NOMO-1 treated with dmso at 0.1 percent for 144 hours (cell line): ENCODE data around the gene CITED4.

Experiments
- DNase-seq: peaks from one replicate; lab custom pipeline; 2025; ENCODE audit not compliant: unreplicated experiment; lab: John Stamatoyannopoulos, UW

The CITED4 gene

DNA sequence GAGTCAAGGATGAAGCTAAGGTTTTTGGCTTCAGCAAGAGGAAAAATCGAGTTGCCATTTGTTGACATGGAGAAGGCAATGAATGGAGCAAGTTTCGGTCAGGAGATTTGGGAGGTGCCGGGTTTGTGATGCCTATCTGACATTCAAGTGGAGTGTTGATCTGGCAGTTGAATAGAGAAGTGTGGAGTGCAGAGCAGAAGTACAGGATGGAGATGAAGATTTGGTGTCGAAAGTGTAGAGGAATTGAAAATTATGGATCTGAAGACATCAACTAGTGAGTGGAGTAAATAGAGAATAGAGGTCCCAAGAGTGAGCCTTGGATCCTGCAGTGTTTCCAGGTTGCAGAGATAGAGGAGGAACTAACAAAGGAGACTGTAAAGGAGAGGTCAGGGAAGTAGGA is 25.9 kb downstream of the CITED4 start:
- DNase-seq = no peak

DNA sequence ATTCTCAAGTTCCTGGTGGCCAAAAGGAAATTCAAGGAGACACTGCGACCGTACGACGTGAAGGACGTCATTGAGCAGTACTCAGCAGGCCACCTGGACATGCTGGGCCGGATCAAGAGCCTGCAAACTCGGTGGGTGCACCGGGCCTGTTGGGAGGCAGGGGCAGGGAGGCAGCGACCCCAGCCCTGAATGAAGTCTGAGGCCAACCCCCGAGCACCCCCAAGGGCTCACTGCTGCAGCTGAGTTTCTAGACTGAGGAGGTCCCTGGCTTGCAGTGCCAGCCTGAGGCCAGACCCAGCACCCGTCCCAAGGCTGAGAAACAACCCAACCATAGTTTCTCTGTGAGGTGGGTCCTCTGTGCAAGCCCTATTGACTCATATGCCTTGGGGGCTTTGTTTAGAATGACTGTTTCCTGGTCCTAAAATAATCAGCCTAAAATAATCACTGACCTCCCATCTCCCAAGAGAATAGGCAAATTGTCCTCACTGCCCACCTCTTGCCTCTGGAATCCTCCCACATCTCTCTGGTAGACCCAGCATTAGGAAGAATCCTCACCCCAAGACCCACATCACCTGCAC is 27.1 kb downstream of the CITED4 start:
- no peak for DNase-seq

DNA sequence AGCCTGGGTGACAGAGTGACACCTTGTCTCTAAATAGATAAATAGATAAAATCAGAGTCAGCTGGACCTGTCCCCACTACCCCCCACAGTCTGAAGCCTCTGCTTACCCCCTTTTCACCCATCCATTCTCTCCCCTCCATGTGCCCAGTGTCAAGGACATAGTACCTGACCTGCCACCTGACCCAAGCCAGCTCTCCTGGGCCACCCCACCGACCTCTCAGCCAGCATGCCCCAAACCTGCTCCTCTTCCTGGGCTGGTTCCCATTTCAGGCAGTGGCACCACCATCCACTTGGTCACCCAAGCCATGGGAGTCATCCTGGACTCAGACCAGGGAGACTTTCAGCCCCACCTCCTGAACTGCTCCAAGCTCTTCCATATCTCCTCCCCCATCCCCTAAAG is 28.2 kb downstream of the CITED4 start:
- DNase-seq = no peak

DNA sequence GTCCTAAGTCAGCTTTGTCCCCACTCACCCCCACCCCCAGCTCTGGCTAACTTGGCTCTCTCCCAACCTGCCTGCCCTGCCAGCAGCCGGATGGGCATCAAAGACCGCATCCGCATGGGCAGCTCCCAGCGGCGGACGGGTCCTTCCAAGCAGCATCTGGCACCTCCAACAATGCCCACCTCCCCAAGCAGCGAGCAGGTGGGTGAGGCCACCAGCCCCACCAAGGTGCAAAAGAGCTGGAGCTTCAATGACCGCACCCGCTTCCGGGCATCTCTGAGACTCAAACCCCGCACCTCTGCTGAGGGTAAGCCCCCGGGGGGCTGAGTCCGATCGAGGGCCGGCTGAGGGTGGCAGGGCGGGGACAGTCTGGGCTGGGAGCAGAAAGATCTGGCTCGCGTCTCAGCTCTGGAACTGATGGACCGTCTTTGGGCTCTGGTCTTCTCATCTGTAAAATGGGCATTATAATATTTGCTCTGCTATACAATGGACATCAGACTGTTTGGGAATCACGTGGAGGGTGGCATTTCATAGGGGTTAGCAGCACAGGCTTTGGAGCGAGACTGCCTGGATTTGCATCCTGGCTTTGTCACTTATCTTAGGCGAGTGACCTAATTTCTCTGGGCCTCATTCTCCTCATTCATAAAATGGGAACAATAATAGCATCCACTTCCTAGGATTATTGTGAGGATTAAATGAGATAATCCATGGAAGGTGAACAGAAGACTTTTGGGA is 31.0 kb downstream of the CITED4 start:
- DNase-seq = no peak

DNA sequence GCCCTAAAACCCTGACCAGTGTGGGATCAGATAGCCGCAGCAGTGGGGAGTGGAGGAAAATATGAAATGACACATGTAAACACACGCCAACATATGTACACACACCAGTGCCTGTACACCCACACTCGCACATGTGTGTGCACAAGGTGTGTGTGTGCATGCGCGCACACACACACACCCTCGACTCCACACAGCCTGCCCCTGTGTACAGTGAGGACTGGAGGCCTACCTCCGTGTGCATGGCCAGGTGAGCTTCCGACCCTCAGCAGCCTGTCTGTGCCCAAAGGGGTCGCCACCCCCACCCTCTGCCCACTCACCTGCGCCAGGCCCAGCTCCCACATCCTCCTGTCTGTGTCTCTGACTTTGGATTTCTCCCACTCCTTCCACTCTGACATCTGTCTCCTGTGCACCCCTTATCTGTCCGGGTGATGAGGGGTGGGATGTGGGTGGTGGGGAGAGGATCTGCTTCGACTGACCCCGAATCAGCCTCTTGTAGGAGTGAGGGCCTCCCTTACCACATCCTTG is 31.7 kb downstream of the CITED4 start:
- DNase-seq = no peak

DNA sequence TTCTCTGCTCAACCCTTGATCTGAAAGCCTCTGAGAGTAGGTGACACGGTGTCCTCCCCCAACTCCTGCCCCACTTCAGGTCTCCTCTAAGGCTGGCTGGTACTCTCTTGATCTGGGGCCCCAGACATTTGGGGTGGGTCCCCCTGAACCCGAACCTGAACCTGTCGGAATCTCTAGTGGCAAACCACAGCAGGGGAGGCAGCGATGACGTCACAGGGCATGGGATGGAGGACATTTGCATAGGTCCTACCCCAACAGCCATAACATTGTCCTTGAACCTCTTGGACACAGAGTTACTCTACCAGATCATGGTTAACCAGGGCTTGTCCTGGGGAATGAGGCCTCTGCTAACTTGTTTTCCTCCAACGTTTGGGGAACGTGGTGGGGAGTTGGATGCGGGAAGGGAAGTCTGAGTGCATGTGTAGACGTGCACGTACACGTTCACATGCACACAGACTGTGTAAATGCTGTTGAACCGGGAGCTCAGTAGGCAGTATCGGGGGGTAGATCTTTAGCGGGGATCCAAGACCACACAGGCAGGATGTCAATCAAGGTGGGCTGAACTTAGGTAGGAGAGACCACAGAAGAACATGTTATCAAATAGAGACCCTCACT is 32.4 kb downstream of the CITED4 start:
- DNase-seq = no peak

DNA sequence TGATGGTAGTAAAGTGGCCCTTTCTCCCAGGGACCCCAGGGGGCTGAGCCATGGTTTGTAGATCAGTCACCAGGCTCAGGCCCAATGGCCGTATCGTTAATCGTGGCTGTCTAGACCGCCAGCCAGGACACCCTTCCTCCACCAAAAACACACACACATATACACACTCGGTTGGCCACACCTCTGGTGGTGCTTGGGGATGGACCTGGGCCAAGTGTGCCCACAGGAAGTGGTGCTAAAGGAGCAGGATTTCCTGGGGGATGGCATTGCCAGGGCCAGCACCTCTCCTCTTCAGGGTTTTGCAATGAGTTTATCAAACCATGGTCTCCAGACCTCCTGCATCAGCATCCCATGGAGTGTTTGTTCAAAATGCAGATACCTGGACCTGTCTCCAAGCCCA is 36.2 kb downstream of the CITED4 start:
- DNase-seq = no peak

DNA sequence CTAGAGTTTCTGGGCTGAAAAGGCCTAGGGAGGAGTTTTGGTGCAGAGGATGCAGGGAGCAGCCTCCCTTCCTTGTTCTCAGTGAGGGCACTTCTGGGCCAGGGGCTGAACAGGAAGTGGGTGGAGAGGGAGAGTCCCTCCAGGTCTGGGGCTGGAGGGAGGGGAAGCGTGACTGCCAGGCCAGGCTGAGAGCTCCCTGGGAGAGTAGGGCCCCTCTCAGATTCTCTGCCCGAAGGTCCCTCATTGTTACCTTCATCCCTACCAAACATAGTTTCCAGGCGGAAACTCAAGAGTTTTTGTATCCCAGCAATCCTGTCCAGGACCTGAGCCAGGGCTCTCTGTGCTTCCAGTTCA is 36.8 kb downstream of the CITED4 start:
- no peak for DNase-seq

DNA sequence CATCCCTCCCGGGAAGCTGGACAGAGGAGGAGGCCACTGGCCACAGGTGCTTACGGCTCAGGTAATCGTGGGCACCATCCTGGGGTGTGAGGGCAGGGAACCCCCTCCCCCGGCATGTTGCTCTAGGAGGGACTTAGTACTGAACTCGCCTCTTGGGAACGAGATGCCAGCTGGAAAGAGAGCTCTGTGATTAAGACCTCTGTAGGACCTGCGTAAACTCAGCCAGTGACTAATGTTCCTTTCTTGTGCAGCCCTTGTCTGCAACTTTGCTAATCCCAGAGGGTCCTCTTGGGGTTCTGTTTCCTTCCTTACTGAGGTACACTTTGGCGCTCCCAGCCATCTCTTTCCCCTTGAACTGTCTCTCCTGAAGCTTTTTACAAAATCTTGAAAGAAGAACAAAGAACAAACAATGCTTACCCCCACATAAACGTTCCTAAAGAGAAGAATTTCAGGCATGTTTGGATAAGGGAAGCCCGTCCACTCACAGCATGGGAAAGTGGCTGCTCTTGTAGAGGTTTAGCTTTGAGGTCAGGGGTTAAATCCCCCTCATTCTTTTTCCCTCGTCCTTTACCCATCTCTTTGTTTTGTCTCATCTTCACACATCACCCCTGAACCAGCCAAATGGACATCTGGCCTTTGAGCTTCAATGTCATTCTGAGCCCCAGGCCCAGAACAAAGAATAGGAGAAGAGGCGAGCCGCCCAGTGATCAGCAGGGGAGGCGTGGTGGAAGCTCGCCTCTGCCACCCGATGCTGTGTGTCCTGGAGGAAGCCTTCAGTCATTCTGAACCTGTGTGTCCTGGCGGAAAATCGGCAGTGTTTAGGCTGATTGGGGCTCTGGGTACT is 37.4 kb downstream of the CITED4 start:
- DNase-seq = no peak

DNA sequence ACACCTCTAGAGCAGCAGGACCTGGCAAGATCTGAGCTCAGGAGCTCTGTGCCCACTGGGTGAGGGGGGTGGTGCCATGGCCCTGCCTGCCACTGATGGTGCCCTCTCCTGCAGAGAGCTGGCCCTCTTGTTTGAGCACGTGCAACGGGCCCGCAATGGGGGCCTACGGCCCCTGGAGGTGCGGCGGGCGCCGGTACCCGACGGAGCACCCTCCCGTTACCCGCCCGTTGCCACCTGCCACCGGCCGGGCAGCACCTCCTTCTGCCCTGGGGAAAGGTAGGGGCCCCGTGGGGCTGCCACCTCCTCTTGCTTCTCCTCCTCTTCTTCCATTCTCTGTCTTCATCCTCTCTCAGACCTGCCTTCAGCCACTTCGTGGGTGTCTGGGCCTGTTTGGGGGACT is 38.2 kb downstream of the CITED4 start:
- no peak for DNase-seq

DNA sequence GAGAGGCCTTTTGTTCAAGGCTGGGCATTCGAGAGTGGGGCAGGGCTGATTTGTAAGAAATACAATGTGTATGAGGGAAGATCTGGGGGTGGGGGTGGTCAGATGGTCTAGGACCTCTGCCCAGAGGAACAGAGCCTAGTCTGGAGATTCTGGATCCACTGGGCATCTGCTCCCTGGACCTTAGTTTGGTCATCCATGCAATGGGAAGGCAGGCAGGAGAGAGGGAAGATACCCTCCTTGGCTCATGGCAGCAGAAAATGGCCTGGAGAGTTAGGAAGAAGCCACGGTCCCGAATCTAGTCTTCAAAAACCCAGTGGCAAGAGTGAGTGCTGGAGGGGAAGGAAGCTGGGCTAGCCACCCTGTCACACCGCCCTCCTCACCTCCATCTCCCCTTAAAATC is 38.8 kb downstream of the CITED4 start:
- DNase-seq = no peak

DNA sequence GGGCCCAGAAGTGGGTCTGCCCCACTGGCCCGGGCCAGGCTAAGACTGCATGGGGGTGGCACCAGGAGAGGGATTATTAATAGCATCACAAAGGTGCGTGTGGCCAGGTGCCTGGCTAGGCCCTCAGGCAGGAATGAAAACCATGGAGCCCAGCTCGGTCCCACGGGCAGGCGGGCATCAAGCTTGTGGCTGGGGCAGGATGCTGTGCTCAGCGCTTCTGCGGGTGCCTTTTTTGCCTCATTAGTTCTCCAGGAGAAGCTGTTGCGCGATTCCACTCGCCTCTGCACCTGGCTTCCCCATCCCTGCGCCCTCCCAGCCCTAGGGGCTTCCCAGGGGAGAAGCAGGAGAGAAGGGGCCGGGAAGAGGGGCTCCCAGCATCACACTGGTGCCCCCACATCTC is 39.3 kb downstream of the CITED4 start:
- DNase-seq = no peak

DNA sequence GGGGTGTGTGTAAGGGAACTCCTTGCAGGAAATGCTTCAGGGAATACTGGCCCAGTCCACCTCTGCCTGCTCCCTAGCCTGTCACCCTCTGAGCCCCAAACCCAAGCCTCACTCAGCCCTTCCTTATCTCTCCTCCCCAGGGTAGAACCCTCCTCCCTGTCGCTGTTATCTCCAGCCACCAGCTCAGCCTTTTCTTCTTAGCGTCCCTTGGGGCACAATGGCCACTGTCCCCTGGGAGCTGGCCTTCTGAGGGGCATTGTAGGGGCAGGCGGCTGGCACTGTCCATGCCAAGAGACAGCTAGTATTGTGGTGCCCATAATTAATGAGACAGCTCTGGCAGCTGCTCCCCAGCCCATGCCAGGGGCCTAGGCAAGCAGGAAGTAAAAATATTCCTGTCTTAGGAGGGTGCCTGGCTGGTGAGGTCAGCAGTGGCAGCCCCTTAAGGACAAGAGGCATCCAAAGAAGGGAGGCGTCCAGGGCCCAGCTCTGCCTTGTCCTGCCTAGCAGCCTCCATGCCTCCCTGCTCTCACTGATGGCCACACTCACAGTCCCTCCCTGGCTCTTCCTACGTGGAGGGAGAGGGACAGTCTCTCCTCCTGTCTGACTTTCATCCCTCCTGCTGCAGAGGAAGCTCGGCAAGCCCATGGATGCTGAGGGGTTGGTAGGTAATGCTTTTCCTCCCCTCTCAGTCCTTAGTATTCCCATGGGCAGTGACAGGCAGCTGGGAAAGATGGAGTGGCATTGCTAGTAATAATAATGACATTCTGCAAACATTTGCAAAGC is 41.1 kb downstream of the CITED4 start:
- no peak for DNase-seq

DNA sequence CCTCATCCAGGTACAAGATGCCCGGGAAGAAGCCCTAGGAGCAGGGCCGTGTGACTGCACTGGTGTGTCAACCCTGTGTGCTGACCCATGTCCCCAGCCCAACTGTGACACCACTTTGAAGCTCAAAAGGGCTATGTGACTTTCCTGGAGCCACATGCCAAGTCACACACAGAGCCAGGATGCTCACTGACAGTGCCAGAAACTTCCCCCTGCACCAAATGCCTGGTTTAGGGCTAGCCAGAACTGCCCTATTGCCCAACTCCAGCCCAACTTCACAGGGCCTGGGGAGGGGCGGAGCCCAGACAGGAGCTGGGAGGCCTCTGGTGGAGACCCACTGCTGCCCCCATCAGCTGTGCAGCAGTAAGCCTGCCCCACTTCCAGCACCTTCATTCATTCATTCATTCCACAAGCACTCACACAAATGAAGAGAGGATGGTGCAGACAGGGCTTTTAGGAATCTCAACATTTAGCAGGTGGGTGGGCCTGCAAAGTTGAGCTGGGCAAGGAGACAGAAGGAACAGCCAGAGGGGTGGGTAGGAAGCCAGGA is 41.8 kb downstream of the CITED4 start:
- DNase-seq = peak; percentile 19

DNA sequence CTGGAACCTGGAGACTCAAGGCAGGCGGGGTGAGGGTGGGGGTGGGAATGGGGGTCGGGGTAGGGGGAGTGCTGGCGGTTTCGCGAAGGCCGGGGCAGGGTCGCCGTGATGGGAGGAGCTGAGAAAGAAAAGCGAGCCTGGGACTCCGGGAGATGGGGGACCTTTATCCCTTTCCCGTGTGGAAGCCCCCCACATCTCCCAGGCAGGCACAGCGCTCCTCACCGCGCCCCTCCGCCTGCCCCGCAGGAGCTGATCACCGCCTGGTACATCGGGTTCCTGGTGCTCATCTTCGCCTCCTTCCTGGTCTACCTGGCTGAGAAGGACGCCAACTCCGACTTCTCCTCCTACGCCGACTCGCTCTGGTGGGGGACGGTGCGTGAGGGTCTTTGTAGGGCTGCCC is 43.1 kb downstream of the CITED4 start:
- no peak for DNase-seq

DNA sequence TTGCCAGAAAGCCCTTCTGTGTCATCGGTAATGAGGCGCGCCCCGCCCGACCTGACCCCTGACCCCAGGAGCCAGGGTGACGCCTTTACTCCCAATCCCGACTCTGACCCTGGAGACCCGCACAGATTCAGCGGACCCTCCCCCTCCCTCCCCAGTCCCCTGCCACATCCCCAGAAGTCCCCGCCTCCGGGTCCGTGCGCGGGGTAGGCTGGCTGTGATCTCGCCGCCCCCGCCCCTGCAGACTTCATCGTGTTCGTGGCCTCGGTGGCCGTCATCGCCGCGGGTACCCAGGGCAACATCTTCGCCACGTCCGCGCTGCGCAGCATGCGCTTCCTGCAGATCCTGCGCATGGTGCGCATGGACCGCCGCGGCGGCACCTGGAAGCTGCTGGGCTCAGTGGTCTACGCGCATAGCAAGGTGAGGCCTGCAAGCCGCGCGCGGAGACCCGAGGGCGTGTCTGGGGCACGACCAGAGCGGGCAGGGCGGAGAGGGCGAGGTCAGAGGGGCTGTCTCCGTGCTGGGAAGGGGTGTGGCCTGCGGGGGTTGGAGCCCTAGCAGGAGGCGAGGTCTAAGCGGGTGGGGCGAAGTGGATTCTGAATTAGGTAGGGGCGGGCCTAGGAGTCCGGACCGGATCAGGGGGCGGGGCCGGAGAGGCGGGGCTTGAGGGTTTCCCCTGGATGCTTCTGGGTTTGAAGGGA is 43.8 kb downstream of the CITED4 start:
- no peak for DNase-seq

DNA sequence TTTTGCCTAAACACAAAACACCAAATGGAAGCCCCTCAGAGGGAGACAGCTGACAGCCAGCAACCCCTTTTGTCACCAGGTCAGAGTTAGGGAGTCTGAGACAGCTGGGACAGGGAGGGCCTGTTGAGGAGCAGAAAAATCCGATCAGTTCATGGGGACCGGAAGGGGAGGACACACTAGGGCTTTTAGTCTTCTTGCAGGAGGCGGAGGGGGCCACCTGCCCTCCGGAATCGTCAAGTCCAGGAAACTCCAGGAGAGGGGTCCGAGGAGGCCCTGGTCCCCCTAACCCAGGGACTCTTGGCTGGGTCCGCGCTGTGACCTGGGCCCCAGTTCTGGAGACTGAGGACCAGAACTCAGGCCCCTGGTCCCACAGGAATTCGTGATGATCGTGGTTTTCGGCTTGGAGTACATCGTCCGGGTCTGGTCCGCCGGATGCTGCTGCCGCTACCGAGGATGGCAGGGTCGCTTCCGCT is 44.3 kb downstream of the CITED4 start:
- no peak for DNase-seq

DNA sequence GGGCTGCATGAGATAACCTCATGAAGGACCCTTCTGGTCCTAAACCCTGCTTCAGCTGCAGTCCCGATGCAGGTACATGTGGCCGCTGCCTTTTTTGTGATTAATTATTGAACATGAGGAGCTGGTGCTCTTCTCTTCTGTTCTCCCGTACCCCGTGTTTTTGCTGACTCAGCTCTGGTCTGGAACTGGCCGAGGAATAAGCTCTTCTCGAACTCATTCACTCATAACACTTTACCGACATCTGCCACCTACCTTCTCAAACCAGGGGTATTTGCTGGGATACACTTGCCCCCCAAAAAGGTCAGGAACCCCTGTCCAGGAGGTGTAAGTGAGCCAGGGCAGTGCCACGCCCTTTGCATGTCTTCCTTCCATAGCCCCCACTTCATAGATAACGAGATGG is 46.7 kb downstream of the CITED4 start:
- DNase-seq = no peak
